SK-N-SH treated with all-trans-retinoic acid at 6 μM for 48 hours (cell line): ENCODE measurements around the gene NUP98.

Experiments
- ATAC-seq: fragments of 200-7000 bp; cut with Tn5 transposase; 3 replicates; pipeline ENCODE4 v1.9.1; 2020; ENCODE audit warnings: mild to moderate bottlenecking, moderate library complexity
- ARNTL ChIP-seq: fragments of 450-650 bp; formaldehyde crosslinking; IDR thresholded peaks from 2 replicates; pipeline ENCODE4 v1.5.0; 2020; ENCODE audit warnings: low read depth, mild to moderate bottlenecking, moderate library complexity, borderline replicate concordance
- BACH2 ChIP-seq: fragments of 250-450 bp; sonication (Bioruptor Pico); IDR thresholded peaks from 2 replicates; pipeline ENCODE4 v1.9.0; 2021; ENCODE audit warnings: mild to moderate bottlenecking, borderline replicate concordance
- CREB5 ChIP-seq: fragments of 250-450 bp; sonication (Bioruptor Pico); IDR thresholded peaks from 2 replicates; pipeline ENCODE4 v1.5.1; 2020; ENCODE audit warnings: low read depth, mild to moderate bottlenecking, moderate library complexity
- CSRNP3 ChIP-seq: fragments of 250-450 bp; sonication (Bioruptor Pico); IDR thresholded peaks from 2 replicates; pipeline ENCODE4 v1.5.1; 2021; ENCODE audit warnings: mild to moderate bottlenecking, moderate library complexity
- OSR1 ChIP-seq: fragments of 250-450 bp; sonication (Bioruptor Pico); IDR thresholded peaks from 2 replicates; pipeline ENCODE4 v1.8.0; 2022; ENCODE audit warnings: moderate library complexity, mild to moderate bottlenecking, inconsistent platforms
- POU6F1 ChIP-seq: fragments of 250-450 bp; sonication (Bioruptor Pico); IDR thresholded peaks from 2 replicates; pipeline ENCODE4 v1.8.0; 2021; ENCODE audit warnings: low read depth, mild to moderate bottlenecking, moderate library complexity, borderline replicate concordance
- RARB ChIP-seq: fragments of 250-450 bp; sonication (Bioruptor Pico); IDR thresholded peaks from 2 replicates; pipeline ENCODE4 v1.8.0; 2021; ENCODE audit warnings: mild to moderate bottlenecking, moderate library complexity
- SNAI2 ChIP-seq: fragments of 250-450 bp; sonication (Bioruptor Pico); IDR thresholded peaks from 2 replicates; pipeline ENCODE4 v1.5.0; 2020; ENCODE audit warnings: mild to moderate bottlenecking, moderate library complexity
- TOX ChIP-seq: fragments of 250-450 bp; sonication (Bioruptor Pico); IDR thresholded peaks from 2 replicates; pipeline ENCODE4 v1.8.0; 2021; ENCODE audit warnings: mild to moderate bottlenecking, moderate library complexity, borderline replicate concordance
- ZC3H10 ChIP-seq: fragments of 250-450 bp; sonication (Bioruptor Pico); IDR thresholded peaks from 2 replicates; pipeline ENCODE4 v1.5.1; 2021; ENCODE audit warnings: mild to moderate bottlenecking, moderate library complexity
- ZFP3 ChIP-seq: fragments of 250-450 bp; sonication (Bioruptor Pico); IDR thresholded peaks from 2 replicates; pipeline ENCODE4 v1.5.0; 2020; ENCODE audit warnings: mild to moderate bottlenecking, moderate library complexity
- ZFP30 ChIP-seq: fragments of 450-650 bp; formaldehyde crosslinking; IDR thresholded peaks from 2 replicates; pipeline ENCODE4 v1.5.0; 2022; ENCODE audit warnings: mild to moderate bottlenecking, moderate library complexity
- ZNF565 ChIP-seq: fragments of 450-650 bp; formaldehyde crosslinking; conservative IDR thresholded peaks from 2 replicates; pipeline ENCODE4 v1.5.0; 2020; ENCODE audit warnings: low read depth, mild to moderate bottlenecking, moderate library complexity
- ZNF70 ChIP-seq: fragments of 450-650 bp; formaldehyde crosslinking; IDR thresholded peaks from 2 replicates; pipeline ENCODE4 v1.5.0; 2020; ENCODE audit warnings: mild to moderate bottlenecking, moderate library complexity
- ZNF8 ChIP-seq: fragments of 450-650 bp; formaldehyde crosslinking; IDR thresholded peaks from 2 replicates; pipeline ENCODE4 v1.5.0; 2020; ENCODE audit warnings: mild to moderate bottlenecking, moderate library complexity
- TF ChIP-seq, protein P1 (sequence below): fragments of 250-450 bp; sonication (Bioruptor Pico); IDR thresholded peaks from 2 replicates; pipeline ENCODE4 v1.8.0; 2020; ENCODE audit warnings: mild to moderate bottlenecking, moderate library complexity, borderline replicate concordance
- TF ChIP-seq, protein P2 (sequence below): fragments of 250-450 bp; sonication (Bioruptor Pico); IDR thresholded peaks from 2 replicates; pipeline ENCODE4 v1.5.0; 2020; ENCODE audit warnings: mild to moderate bottlenecking, moderate library complexity

Gene NUP98

GRCh38 chr11:3831378-3832239 is 34.3 kb upstream of the NUP98 start (continued):
- TF ChIP-seq SNAI2 (CRISPR knock-in tag), result no peak
- TF ChIP-seq TOX (CRISPR knock-in tag), result no peak
- no peak for TF ChIP-seq ARNTL (CRISPR knock-in tag)
- TF ChIP-seq ZNF8 (CRISPR knock-in tag), result no peak
- no peak for TF ChIP-seq ZFP30 (CRISPR knock-in tag)
- TF ChIP-seq BACH2 (CRISPR knock-in tag), result no peak
- no peak for TF ChIP-seq ZNF70
- no peak for TF ChIP-seq RARB
- TF ChIP-seq ZFP3 (CRISPR knock-in tag), result no peak

- ATAC-seq, result no peak
- TF ChIP-seq, protein P1, sequence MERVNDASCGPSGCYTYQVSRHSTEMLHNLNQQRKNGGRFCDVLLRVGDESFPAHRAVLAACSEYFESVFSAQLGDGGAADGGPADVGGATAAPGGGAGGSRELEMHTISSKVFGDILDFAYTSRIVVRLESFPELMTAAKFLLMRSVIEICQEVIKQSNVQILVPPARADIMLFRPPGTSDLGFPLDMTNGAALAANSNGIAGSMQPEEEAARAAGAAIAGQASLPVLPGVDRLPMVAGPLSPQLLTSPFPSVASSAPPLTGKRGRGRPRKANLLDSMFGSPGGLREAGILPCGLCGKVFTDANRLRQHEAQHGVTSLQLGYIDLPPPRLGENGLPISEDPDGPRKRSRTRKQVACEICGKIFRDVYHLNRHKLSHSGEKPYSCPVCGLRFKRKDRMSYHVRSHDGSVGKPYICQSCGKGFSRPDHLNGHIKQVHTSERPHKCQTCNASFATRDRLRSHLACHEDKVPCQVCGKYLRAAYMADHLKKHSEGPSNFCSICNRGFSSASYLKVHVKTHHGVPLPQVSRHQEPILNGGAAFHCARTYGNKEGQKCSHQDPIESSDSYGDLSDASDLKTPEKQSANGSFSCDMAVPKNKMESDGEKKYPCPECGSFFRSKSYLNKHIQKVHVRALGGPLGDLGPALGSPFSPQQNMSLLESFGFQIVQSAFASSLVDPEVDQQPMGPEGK (CRISPR knock-in tag), result no peak
- no peak for TF ChIP-seq BACH2 (CRISPR knock-in tag)
- TF ChIP-seq ZNF565, result no peak
- no peak for TF ChIP-seq ZC3H10 (CRISPR knock-in tag)
- TF ChIP-seq CSRNP3, result no peak
- no peak for TF ChIP-seq CREB5 (CRISPR knock-in tag)
- TF ChIP-seq ZFP3 (CRISPR knock-in tag), result no peak
- TF ChIP-seq, all 23 proteins: peak for 0
These were observed 33.4 kb upstream of the NUP98 start for GRCh38 chr11:3830730-3831129.

- no peak for ATAC-seq
- TF ChIP-seq OSR1 (CRISPR knock-in tag) (no peak), ZNF70 (no peak), ZFP30 (CRISPR knock-in tag) (no peak), SNAI2 (CRISPR knock-in tag) (no peak), ARNTL (CRISPR knock-in tag) (no peak), POU6F1 (CRISPR knock-in tag) (no peak), CSRNP3 (no peak), ZC3H10 (CRISPR knock-in tag) (no peak), ZFP3 (CRISPR knock-in tag) (no peak), BACH2 (CRISPR knock-in tag) (no peak), ZNF8 (CRISPR knock-in tag) (no peak)
- TF ChIP-seq, protein P2, sequence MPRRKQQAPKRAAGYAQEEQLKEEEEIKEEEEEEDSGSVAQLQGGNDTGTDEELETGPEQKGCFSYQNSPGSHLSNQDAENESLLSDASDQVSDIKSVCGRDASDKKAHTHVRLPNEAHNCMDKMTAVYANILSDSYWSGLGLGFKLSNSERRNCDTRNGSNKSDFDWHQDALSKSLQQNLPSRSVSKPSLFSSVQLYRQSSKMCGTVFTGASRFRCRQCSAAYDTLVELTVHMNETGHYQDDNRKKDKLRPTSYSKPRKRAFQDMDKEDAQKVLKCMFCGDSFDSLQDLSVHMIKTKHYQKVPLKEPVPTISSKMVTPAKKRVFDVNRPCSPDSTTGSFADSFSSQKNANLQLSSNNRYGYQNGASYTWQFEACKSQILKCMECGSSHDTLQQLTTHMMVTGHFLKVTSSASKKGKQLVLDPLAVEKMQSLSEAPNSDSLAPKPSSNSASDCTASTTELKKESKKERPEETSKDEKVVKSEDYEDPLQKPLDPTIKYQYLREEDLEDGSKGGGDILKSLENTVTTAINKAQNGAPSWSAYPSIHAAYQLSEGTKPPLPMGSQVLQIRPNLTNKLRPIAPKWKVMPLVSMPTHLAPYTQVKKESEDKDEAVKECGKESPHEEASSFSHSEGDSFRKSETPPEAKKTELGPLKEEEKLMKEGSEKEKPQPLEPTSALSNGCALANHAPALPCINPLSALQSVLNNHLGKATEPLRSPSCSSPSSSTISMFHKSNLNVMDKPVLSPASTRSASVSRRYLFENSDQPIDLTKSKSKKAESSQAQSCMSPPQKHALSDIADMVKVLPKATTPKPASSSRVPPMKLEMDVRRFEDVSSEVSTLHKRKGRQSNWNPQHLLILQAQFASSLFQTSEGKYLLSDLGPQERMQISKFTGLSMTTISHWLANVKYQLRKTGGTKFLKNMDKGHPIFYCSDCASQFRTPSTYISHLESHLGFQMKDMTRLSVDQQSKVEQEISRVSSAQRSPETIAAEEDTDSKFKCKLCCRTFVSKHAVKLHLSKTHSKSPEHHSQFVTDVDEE (CRISPR knock-in tag), result no peak
- TF ChIP-seq, protein P1 (CRISPR knock-in tag), result no peak
These were observed 32.7 kb upstream of the NUP98 start for GRCh38 chr11:3830088-3830487.
